Heart left ventricle (tissue), 16 donors: ENCODE results near the gene WNT7B. TPM values are rescaled to one million over a fixed set of nuclear protein-coding genes. Genes with fewer than 3 reads are reported as not detected.

ENCODE experiments used
- ATAC-seq, 4 donors: fragments of 200-7000 bp; cut with Tn5 transposase; one replicate each; pipeline ENCODE4 v1.9.1; 2020 to 2022; ENCODE audit warnings: moderate library complexity in 4 of 4, mild to moderate bottlenecking in 3 of 4, moderate number of reproducible peaks in 1 of 4
- DNase-seq, 5 donors: peaks; one replicate each; pipeline ENCODE4 v3.0.0-alpha.2; 2020
- H3K27ac ChIP-seq, 12 donors: fragments of 200-600 bp; sonication (generic) in 4 of 12; one replicate each; pipeline versions ENCODE4 v1.5.0 to v1.8.0; 2016 to 2022; ENCODE audit warnings: mild to moderate bottlenecking in 2 of 12
- H3K27me3 ChIP-seq, 9 donors: fragments of 200-600 bp; sonication (generic) in 2 of 9; one replicate each; pipeline versions ENCODE4 v1.5.1 to v1.8.0; 2016 to 2022; ENCODE audit warnings: mild to moderate bottlenecking in 3 of 9
- H3K36me3 ChIP-seq, 9 donors: fragments of 200-600 bp; sonication (generic) in 2 of 9; one replicate each; pipeline versions ENCODE4 v1.5.0 to v1.8.0; 2018 to 2022; ENCODE audit warnings: mild to moderate bottlenecking in 2 of 9
- H3K4me1 ChIP-seq, 12 donors: fragments of 200-600 bp; sonication (generic) in 4 of 12; one replicate each; pipeline versions ENCODE4 v1.5.0 to v1.8.0; 2016 to 2022; ENCODE audit warnings: mild to moderate bottlenecking in 3 of 12
- H3K4me3 ChIP-seq, 12 donors: fragments of 200-600 bp; sonication (generic) in 4 of 12; one replicate each; pipeline versions ENCODE4 v1.5.0 to v1.8.0; 2017 to 2022; ENCODE audit warnings: mild to moderate bottlenecking in 9 of 12, moderate library complexity in 4 of 12
- H3K9me3 ChIP-seq, 12 donors: fragments of 200-600 bp; sonication (generic) in 4 of 12; one replicate each; pipeline versions ENCODE4 v1.5.0 to v1.8.0; 2016 to 2022; ENCODE audit warnings: mild to moderate bottlenecking in 1 of 12
- CTCF ChIP-seq, 12 donors: fragments of 200-600 bp; sonication (generic) in 4 of 12; IDR thresholded peaks; one replicate each; pipeline versions ENCODE4 v1.5.0 to v1.8.0; 2018 to 2022; ENCODE audit warnings: antibody characterized with exemption in 12 of 12, mild to moderate bottlenecking in 5 of 12
- POLR2A ChIP-seq, 2 donors: fragments of 450-650 bp; IDR thresholded peaks; one replicate each; pipeline ENCODE4 v1.6.1; 2017; ENCODE audit warnings: antibody characterized with exemption in 2 of 2, mild to moderate bottlenecking in 2 of 2, moderate library complexity in 2 of 2
- WGBS, 4 donors: extraction: QIAGEN DNeasy Blood & Tissue Kit in 2 of 4; methylation state at CpG; one replicate each; pipeline versions ENCODE4 v1.1.5 to v1.1.7; 2013 to 2018; 5-methylcytosine and 5-hydroxymethylcytosine counted together
- intact Hi-C, 10 donors: fragments of 100-400 bp; cut with DNase I; formaldehyde crosslinking; loops; one replicate each; pipeline versions ENCODE4 v1.11.1 to v1.14.2; 2022
- polyA plus RNA-seq, 2 donors: library from polyadenylated mRNA; stranded (reverse); fragments of 200-250 nt; gene quantifications; one replicate each; pipeline ENCODE4 v1.2.3, GENCODE V29; 2013
- total RNA-seq, 9 donors: library from RNA; depleted of rRNA in 2 of 9; stranded (reverse); fragments of >200 nt in 2 of 9; fragmentation: NEBNext Ultra II Directional in 3 of 9; extraction: Animal tissue kit (Norgen Biotek cat#: 25700) in 3 of 9; gene quantifications; one replicate each; pipeline versions ENCODE4 v1.1.0 to v1.2.4, GENCODE V29; 2016 to 2023
- donor health status: ischemic (EF 13 %, LVEDD 7.1; RV severe dilation, severe dysfunction).
- donor health status: healthy with polysubstance abuse.
- donor health status: DM: no; HTN: yes; CAD: no.
- donor health status: DM: no; HTN: no; CAD: no.
- donor health status: ischemic (EF 25% LVEDD 6.9; RV normal size, moderate dysfunction).
- donor health status: ischemic (EF 25% LVEDD 5.7; RV mildly dilated, moderate dysfunction).
- donor health status: healthy.
- donor health status: DM: yes; HTN: yes; CAD: no.
- donor health status: ischemic (EF 35%, LVEDD 5.7; RV mildly dilated, moderate dysfunction).
- donor health status: nonischemic (EF 11% LVEDD 7.7; RV severe dilation, severe dysfunction).
- donor health status: DM: yes; HTN: yes; CAD: no.
- donor health status: PGD.
- donor health status: ischemic (EF 29% LVEDD 5.4; RV normal size, mild dysfunction).
- donor health status: nonischemic (EF 23%, LVEDD 6.1; RV moderate dilation, normal function).

The WNT7B gene
- total and polyA plus RNA-seq, 11 donors, result 0.36 TPM; not detected in 10

- intact Hi-C loops, result no loop called here
- Histone ChIP-seq H3K27me3 (no peaks in the 10 kb centered on the region), H3K36me3 (no peaks in the 10 kb centered on the region), H3K27ac (no peak overlapping the region), H3K9me3 (peaks cover 0 to 16% (median 5%) of the 10 kb centered on the region in 12 donors), H3K4me3 (no peak overlapping the region), H3K4me1 (peaks cover 0 to under 1% (median 0%) of the 10 kb centered on the region in 12 donors)
- ATAC-seq (no peak), DNase-seq (no peak)
- WGBS, 4 donors, result 81 to 100% (median 85%) methylated on average over 1 of the region's 1 CpG
- TF ChIP-seq POLR2A (IDR thresholded peaks at IDR 0.05) (no peak), CTCF (IDR thresholded peaks at IDR 0.05) (no peak)
Observed at GRCh38 chr22:45984316-45984916, 7.5 kb upstream of the WNT7B start.

GRCh38 chr22:45983797-45984196, 6.8 kb upstream of the WNT7B start:
- ATAC-seq (no peak), DNase-seq (no peak)
- no peak overlapping the region for H3K27ac ChIP-seq
- WGBS, 4 donors, result 74 to 81% (median 75%) methylated on average over 5 of the region's 5 CpGs
- H3K4me1 ChIP-seq, result peaks cover 0 to 7% (median 4%) of the 10 kb centered on the region in 12 donors
- H3K4me3 ChIP-seq, result no peak overlapping the region
- TF ChIP-seq CTCF (IDR thresholded peaks at IDR 0.05) (no peak), POLR2A (IDR thresholded peaks at IDR 0.05) (no peak)
- no peaks in the 10 kb centered on the region for H3K36me3 ChIP-seq
- peaks cover 0 to 1% (median 0%) of the 10 kb centered on the region in 9 donors for H3K27me3 ChIP-seq
- peaks cover 0 to 16% (median 5%) of the 10 kb centered on the region in 12 donors for H3K9me3 ChIP-seq
- intact Hi-C loops, result no loop called here

- intact Hi-C loops, result no loop called here
- peaks cover 0 to 9% (median 3%) of the 10 kb centered on the region in 12 donors for H3K9me3 ChIP-seq
- DNase-seq, result no peak
- H3K27ac ChIP-seq, result no peak overlapping the region
- H3K36me3 ChIP-seq, result no peaks in the 10 kb centered on the region
- H3K4me3 ChIP-seq, result no peak overlapping the region
- 94 to 97% (median 95%) methylated on average over 4 of the region's 4 CpGs for WGBS, 4 donors
- H3K27me3 ChIP-seq, result peaks cover 12 to 28% (median 22%) of the 10 kb centered on the region in 9 donors
- ATAC-seq, result no peak
- TF ChIP-seq CTCF (IDR thresholded peaks at IDR 0.05), result no peak
- TF ChIP-seq POLR2A (IDR thresholded peaks at IDR 0.05), result no peak
- peaks cover 3 to 35% (median 15%) of the 10 kb centered on the region in 12 donors for H3K4me1 ChIP-seq
Observed at GRCh38 chr22:45980761-45981160, 3.8 kb upstream of the WNT7B start.

- ATAC-seq, result no peak
- Histone ChIP-seq H3K27ac (no peak overlapping the region), H3K9me3 (peaks cover 0 to 5% (median 2%) of the 10 kb centered on the region in 12 donors), H3K4me3 (no peak overlapping the region), H3K36me3 (no peaks in the 10 kb centered on the region), H3K27me3 (peaks cover 16 to 33% (median 28%) of the 10 kb centered on the region in 9 donors), H3K4me1 (peaks cover 3 to 41% (median 15%) of the 10 kb centered on the region in 12 donors)
- DNase-seq, result no peak
- no peak for TF ChIP-seq CTCF (IDR thresholded peaks at IDR 0.05)
- no peak for TF ChIP-seq POLR2A (IDR thresholded peaks at IDR 0.05)
- intact Hi-C loops, result no loop called here
- WGBS, 4 donors, result 87 to 100% (median 95%) methylated on average over 2 of the region's 2 CpGs
Observed at GRCh38 chr22:45980268-45980570, 3.3 kb upstream of the WNT7B start.
